ENCODE results near the gene BRWD1. TPM values are rescaled to one million over a fixed set of nuclear protein-coding genes. Genes with fewer than 3 reads are reported as not detected.

The BRWD1 gene
- total RNA-seq, 1 donor from 2014 or later: 55.7 TPM

DNA sequence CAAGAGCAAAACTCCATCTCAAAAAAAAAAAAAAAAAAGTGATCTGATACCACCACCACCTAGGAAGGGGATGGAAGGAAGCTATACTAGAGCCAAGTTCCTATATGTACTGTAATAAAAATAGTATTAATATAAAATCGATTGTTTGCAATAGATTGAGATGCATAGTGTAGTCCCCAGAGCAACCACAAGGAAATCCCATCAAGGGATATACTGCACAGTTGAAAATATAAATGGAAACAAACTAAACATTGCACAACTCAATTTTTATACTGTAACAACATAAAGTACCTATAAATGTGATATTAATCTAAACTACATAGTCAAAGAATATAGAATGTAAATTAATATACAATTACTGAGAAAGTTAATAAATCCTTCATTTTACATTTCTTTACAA, 109.3 kb downstream of the BRWD1 start:
- H3K36me3 Mint-ChIP-seq (ENCODE audit: insufficient read depth): peaks cover 41% of the 10 kb centered on the region
- no peaks in the 10 kb centered on the region for H3K9me3 Mint-ChIP-seq (ENCODE audit: low read depth)
- peaks cover 5% of the 10 kb centered on the region for H3K4me1 Mint-ChIP-seq (ENCODE audit: low read depth)
- DNase-seq (ENCODE audit: low spot score, unreplicated experiment): no peak
- H3K4me3 Mint-ChIP-seq (ENCODE audit: low read depth): no peak overlapping the region
- TF ChIP-seq, protein P1, sequence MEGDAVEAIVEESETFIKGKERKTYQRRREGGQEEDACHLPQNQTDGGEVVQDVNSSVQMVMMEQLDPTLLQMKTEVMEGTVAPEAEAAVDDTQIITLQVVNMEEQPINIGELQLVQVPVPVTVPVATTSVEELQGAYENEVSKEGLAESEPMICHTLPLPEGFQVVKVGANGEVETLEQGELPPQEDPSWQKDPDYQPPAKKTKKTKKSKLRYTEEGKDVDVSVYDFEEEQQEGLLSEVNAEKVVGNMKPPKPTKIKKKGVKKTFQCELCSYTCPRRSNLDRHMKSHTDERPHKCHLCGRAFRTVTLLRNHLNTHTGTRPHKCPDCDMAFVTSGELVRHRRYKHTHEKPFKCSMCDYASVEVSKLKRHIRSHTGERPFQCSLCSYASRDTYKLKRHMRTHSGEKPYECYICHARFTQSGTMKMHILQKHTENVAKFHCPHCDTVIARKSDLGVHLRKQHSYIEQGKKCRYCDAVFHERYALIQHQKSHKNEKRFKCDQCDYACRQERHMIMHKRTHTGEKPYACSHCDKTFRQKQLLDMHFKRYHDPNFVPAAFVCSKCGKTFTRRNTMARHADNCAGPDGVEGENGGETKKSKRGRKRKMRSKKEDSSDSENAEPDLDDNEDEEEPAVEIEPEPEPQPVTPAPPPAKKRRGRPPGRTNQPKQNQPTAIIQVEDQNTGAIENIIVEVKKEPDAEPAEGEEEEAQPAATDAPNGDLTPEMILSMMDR (IDR thresholded peaks at IDR 0.05; ENCODE audit: unreplicated experiment): peak; percentile 12
- no peaks in the 10 kb centered on the region for H3K27me3 Mint-ChIP-seq
- no peak overlapping the region for H3K27ac Mint-ChIP-seq

DNA sequence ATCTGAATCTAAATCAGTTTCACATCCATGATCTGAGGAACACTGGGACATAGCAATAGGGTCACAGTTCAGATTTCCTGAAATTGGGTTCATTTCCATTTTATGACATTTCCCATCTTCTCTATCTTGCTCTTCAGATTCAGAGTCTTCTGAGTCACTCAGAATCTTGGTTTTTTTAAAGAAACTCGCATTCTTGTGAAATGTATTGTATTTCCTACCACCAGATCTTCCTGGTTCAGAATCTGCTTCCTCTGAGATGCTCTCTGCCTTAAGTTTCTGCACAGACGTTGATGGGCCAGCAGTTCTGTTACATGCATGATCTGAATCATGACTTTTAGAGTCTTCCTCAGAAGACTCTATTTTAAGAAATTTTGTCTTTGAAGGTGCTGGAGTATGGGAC, 114.6 kb downstream of the BRWD1 start:
- H3K27me3 Mint-ChIP-seq: no peaks in the 10 kb centered on the region

DNA sequence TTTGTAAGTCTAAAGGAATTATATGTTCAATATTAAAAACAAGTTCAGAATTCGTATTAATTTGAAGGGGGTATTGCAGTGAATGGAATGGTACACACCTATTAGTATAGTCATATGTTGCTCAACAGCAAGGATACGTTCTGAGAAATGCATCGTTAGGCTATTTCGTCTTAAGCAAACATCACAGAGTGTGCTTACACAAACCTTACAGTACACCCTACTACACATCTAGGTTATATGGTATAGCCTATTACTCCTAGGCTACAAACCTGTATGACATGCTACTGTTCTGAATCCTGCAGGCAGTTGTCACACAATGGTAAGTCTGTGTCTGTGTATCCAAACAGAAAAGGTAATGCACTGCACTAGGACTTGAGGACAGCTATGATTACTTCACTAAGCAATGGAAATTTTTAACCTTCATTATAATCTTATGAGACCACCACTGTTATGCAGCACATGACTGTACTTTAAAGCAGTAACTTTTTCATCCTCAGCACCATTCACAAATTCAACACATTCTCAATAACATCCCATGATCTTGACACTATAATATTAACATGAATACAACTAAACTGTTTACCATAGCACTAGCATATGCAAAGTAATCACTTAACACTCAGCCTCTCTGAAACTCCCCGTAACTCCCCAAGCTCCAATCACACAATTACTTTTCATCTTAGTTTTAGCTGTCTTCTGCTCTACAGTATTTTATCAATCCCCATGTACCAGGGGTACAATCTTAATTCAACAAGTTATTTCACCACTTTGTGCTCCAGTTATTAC, 115.8 kb downstream of the BRWD1 start:
- no peak for DNase-seq (ENCODE audit: low spot score, unreplicated experiment)
- H3K27ac Mint-ChIP-seq: no peak overlapping the region
- H3K36me3 Mint-ChIP-seq (ENCODE audit: insufficient read depth): peaks cover 35% of the 10 kb centered on the region
- no peak overlapping the region for H3K4me3 Mint-ChIP-seq (ENCODE audit: low read depth)
- peaks cover 8% of the 10 kb centered on the region for H3K4me1 Mint-ChIP-seq (ENCODE audit: low read depth)
- H3K9me3 Mint-ChIP-seq (ENCODE audit: low read depth): no peaks in the 10 kb centered on the region
- TF ChIP-seq, protein P1 (IDR thresholded peaks at IDR 0.05; ENCODE audit: unreplicated experiment): no peak
- no peaks in the 10 kb centered on the region for H3K27me3 Mint-ChIP-seq

More for the DNA sequence above, 114.6 kb downstream of the BRWD1 start:
- DNase-seq (ENCODE audit: low spot score, unreplicated experiment): no peak
- H3K9me3 Mint-ChIP-seq (ENCODE audit: low read depth): no peaks in the 10 kb centered on the region
- TF ChIP-seq, protein P1 (IDR thresholded peaks at IDR 0.05; ENCODE audit: unreplicated experiment): no peak
- H3K36me3 Mint-ChIP-seq (ENCODE audit: insufficient read depth): peaks cover 40% of the 10 kb centered on the region
- peaks cover 8% of the 10 kb centered on the region for H3K4me1 Mint-ChIP-seq (ENCODE audit: low read depth)
- no peak overlapping the region for H3K27ac Mint-ChIP-seq
- H3K4me3 Mint-ChIP-seq (ENCODE audit: low read depth): no peak overlapping the region

DNA sequence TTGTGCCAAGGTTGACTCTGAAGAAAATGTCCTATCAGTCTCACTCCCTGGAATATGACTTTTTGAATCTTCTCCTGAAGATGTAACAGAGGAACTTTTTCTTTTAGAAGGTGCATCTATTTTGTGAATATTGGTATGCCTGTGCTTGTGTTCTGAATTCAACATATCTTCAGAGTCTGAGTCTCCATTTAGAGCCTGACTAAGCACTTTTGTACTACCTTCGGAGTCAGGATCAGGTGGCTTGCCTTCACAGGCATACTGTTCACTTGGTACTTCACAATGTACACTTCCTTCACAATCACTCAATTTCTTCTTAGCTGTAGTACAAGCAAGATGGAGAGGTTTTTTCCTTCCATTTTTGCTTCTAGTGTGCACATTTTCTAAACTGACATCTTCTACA, 116.6 kb downstream of the BRWD1 start:
- Mint-ChIP-seq H3K27ac (no peak overlapping the region), H3K4me1 (ENCODE audit: low read depth) (peaks cover 8% of the 10 kb centered on the region), H3K4me3 (ENCODE audit: low read depth) (no peak overlapping the region), H3K9me3 (ENCODE audit: low read depth) (no peaks in the 10 kb centered on the region), H3K36me3 (ENCODE audit: insufficient read depth) (peaks cover 34% of the 10 kb centered on the region), H3K27me3 (no peaks in the 10 kb centered on the region)
- DNase-seq (ENCODE audit: low spot score, unreplicated experiment): no peak
- TF ChIP-seq, protein P1 (IDR thresholded peaks at IDR 0.05; ENCODE audit: unreplicated experiment): no peak

DNA sequence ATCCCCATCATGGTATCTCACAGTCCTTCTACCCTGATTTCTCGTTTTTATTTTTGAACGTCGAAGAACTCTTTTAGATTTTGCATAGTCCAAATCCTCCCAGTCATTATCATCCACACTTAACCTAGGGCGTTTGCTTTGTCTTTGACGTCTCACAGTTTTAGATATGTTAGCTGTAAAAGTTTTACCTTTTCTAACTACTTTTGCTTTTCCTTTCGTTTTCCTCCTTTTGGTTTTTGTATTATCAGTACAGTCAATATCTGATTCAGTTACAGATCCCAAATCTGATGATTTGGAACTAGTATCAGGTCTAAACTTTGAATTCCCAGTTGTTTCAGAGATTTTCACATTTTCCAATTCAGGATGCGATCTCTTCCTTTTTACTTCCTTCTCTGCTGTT, 117.1 kb downstream of the BRWD1 start:
- H3K36me3 Mint-ChIP-seq (ENCODE audit: insufficient read depth): peaks cover 30% of the 10 kb centered on the region
- no peak overlapping the region for H3K27ac Mint-ChIP-seq
- TF ChIP-seq, protein P1 (IDR thresholded peaks at IDR 0.05; ENCODE audit: unreplicated experiment): no peak
- no peak overlapping the region for H3K4me3 Mint-ChIP-seq (ENCODE audit: low read depth)
- no peak for DNase-seq (ENCODE audit: low spot score, unreplicated experiment)
- no peaks in the 10 kb centered on the region for H3K27me3 Mint-ChIP-seq
- H3K9me3 Mint-ChIP-seq (ENCODE audit: low read depth): no peaks in the 10 kb centered on the region
- H3K4me1 Mint-ChIP-seq (ENCODE audit: low read depth): peaks cover 8% of the 10 kb centered on the region
